GM13977 (cell line): ENCODE data around the gene EIF4E3.

Experiments used
- DNase-seq: peaks from one replicate; pipeline ENCODE4 v3.0.0; 2012; ENCODE audit warnings: low spot score
- in situ Hi-C: fragments of 300-500 bp; cut with MboI; formaldehyde crosslinking; loops from one replicate; pipeline ENCODE4 v1.12.0; 2022; ENCODE audit warnings: low sequenced_read_pairs, low pct_unique_long_range_greater_than_20kb, mixed read lengths, inconsistent platforms; ENCODE audit not compliant: unreplicated experiment
- TF ChIP-seq, protein P1 (sequence below): IDR thresholded peaks from 2 replicates; pipeline ENCODE4 v1.5.1; 2012; ENCODE audit warnings: mild to moderate bottlenecking, control low read depth; ENCODE audit not compliant: insufficient read depth; ENCODE audit errors: extremely low read depth, missing control alignments

The EIF4E3 gene

GRCh38 chr3:71718072-71718471 is 7.1 kb downstream of the EIF4E3 start:
- TF ChIP-seq, protein P1, sequence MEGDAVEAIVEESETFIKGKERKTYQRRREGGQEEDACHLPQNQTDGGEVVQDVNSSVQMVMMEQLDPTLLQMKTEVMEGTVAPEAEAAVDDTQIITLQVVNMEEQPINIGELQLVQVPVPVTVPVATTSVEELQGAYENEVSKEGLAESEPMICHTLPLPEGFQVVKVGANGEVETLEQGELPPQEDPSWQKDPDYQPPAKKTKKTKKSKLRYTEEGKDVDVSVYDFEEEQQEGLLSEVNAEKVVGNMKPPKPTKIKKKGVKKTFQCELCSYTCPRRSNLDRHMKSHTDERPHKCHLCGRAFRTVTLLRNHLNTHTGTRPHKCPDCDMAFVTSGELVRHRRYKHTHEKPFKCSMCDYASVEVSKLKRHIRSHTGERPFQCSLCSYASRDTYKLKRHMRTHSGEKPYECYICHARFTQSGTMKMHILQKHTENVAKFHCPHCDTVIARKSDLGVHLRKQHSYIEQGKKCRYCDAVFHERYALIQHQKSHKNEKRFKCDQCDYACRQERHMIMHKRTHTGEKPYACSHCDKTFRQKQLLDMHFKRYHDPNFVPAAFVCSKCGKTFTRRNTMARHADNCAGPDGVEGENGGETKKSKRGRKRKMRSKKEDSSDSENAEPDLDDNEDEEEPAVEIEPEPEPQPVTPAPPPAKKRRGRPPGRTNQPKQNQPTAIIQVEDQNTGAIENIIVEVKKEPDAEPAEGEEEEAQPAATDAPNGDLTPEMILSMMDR: no peak
- in situ Hi-C loops: loop anchor here (25.0 kb wide), 1 partner anchor 1369 kb away; no protein-coding TSS in a partner anchor
- no peak for DNase-seq

DNA sequence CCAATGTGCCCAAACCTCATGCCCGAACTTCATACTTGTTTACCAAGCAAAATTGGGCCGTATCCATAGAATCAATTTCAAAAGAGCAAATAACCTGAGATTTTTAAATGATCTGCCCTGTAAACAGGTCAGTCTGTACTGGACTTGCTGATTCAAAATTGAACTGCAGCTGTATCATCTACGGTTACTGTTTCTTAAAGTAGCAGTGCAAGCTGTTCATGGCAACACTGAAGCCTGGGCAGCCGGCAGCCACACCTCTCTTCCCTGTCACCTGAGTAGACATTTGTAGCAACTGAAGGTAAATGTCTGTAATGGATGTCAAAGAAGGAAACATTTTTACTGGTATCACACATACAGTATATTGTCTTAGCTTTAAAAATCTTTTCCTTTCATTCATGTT is 10.6 kb downstream of the EIF4E3 start:
- TF ChIP-seq, protein P1: no peak
- no peak for DNase-seq
- in situ Hi-C loops: loop anchor here (25.0 kb wide), 1 partner anchor 1373 kb away; no protein-coding TSS in a partner anchor

- in situ Hi-C loops: loop anchor here (25.0 kb wide), 1 partner anchor 1374 kb away; no protein-coding TSS in a partner anchor
- no peak for DNase-seq
- TF ChIP-seq, protein P1: no peak
These were observed 12.2 kb downstream of the EIF4E3 start for GRCh38 chr3:71713041-71713440.

GRCh38 chr3:71710906-71711494 is 14.2 kb downstream of the EIF4E3 start:
- peak; percentile 71 for DNase-seq
- TF ChIP-seq, protein P1: peak; percentile 63
- in situ Hi-C loops: loop anchor here (25.0 kb wide), 1 partner anchor 1376 kb away; no protein-coding TSS in a partner anchor

GRCh38 chr3:71709908-71710511 is 15.2 kb downstream of the EIF4E3 start:
- TF ChIP-seq, protein P1: no peak
- in situ Hi-C loops: loop anchor here (25.0 kb wide), 1 partner anchor 1377 kb away; no protein-coding TSS in a partner anchor
- DNase-seq: no peak

- TF ChIP-seq, protein P1: no peak
- DNase-seq: no peak
- in situ Hi-C loops: loop anchor here (25.0 kb wide), 1 partner anchor 1379 kb away; no protein-coding TSS in a partner anchor
These were observed 16.6 kb downstream of the EIF4E3 start for GRCh38 chr3:71708476-71709105.
